Hippocampal formation (tissue), 2 donors: ENCODE results near the gene SLC39A7.
"Not testable (repeated sequence)": the region's sequence is repeated elsewhere in the genome, so short reads cannot be mapped to it uniquely, and the experiment has no call there.

Source experiments
- DNase-seq, 2 donors: peaks; one replicate each; lab custom pipeline; 2025; lab: John Stamatoyannopoulos, UW

SLC39A7 gene

GRCh38 chr6:33205191-33206026, 4.7 kb downstream of the SLC39A7 start:
- DNase-seq = no peak

GRCh38 chr6:33206027-33206863, 5.6 kb downstream of the SLC39A7 start:
- no peak for DNase-seq

DNA sequence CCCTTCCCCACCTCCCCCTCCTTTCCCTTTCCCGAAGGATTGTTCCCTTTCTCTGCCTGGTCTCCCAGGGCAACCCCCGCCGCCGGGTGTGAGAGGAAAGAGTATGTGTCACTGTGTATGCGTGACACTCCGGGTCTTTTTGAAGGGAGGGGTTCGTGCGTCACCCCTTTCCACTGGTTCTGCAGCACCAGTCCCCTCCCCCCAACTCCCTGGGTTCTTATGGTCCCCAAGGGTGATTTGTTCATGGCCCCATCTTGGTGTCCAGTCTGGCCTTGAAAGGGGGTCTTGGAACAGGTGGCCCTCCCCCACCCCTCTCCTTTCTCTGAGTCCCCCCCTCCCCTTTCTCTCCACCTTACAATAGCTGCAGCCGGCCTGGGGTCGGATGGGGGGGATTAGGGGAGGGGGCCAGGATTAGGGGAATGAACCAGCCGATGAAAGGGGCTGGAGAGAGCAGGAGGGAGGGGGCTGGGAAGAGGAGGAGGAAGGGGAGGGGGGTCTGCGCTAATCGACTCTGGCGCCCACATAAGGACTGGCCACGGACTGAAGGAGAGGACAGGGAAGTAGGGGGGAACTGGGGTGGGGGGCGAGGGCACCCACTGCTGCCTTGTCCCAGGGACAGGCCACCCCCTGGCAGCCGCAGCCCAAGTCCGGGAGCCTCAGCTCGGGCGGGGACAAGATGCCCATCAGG, 6.3 kb downstream of the SLC39A7 start:
- DNase-seq = no peak

GRCh38 chr6:33207552-33208090, 7.0 kb downstream of the SLC39A7 start:
- no peak for DNase-seq

DNA sequence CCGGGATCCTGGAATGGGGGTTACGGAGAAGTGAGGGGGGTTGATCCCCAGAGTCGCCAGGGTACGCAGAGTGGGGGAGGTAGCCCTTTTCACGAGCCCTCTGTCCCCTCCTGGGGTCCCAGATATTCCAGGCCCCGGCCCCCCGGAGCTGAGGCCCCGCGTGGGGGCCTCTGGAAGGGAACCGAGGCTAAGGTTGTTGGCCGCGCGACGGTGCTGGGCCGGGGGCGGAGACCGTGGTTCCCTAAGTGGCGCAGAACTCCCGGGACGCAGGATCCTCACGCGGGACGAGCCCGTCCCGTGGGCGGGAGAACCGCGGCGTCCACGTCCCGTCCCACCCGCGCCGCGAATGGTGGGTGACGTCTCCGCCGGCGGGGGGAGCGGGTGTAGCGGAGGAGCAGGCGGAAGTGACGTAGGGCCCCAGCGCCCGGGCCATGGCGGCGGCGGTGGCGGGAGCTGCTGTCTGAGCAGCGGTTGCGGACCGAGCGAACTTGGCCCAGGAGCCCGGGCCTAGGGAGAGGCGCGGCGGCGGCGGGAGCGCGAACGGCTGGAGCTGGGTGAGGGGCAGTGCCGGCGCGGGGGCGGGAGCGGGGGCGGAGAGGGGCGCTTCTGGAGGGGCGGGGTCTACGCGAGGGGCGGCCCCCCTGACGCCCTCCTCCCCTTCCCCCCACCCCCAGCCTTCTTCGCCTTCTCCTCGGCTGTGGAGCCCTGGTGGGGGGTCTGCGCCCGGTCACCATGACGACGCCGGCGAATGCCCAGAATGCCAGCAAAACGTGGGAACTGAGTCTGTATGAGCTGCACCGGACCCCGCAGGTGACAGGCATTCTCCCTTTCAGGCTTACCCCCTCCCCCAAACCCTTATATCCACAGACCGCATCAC, 7.7 kb downstream of the SLC39A7 start, which contains the start of gene RING1:
Gene RING1 (plus strand): TSS at position 410 of the 877 bp plus-strand sequence. CDS start 323 bp downstream, at position 733.
- DNase-seq = peak; percentile 81

GRCh38 chr6:33209856-33210255, 9.2 kb downstream of the SLC39A7 start:
- no peak for DNase-seq

GRCh38 chr6:33211136-33211535, 10.5 kb downstream of the SLC39A7 start:
- no peak for DNase-seq

GRCh38 chr6:33211666-33212422, 11.2 kb downstream of the SLC39A7 start:
- DNase-seq = no peak

GRCh38 chr6:33212857-33213165, 12.1 kb downstream of the SLC39A7 start:
- no peak for DNase-seq

GRCh38 chr6:33213166-33213988, 12.7 kb downstream of the SLC39A7 start:
- DNase-seq = no peak

- no peak for DNase-seq
Observed at GRCh38 chr6:33213989-33214335, 13.3 kb downstream of the SLC39A7 start.

DNA sequence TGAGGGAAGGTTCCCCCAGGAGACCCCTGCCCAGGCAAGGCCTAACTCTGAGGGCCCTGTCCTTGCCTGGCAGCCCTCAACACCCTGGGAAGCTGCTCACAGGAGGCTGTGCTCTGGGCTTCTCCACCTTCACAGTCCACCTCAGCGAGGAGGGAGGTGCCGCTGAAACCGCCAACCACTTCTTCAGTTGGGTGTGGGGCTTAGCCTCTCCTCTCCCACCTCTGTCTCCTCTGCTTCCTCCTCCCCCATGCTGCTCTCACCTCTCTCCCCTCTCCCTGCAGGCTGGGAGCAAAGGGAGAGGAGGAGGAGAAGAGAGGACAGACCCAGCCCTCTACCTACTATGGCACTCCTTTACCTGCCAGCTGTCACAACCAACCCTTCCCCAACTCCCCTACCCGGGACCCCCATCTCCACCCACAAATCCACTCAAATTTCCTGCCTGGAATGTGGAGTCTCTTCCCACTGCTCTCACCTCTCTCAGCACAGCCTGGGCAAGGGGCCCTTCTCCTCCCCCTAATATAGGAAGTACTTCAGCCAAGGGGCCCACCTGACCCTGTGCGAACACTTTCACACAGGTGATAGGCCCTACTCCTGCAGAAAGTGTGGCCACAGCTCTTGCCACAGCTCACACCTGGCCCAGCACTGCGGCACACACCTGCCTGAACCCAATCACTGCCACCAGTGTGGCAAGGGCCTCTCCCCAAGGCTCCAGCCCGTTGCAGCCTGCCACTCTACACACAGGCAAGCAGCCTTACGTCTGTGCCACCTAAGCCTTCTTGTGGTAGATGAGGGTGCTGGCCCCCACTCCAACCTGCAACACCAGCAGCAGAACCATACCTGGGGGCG, 14.8 kb downstream of the SLC39A7 start:
- DNase-seq = no peak

DNA sequence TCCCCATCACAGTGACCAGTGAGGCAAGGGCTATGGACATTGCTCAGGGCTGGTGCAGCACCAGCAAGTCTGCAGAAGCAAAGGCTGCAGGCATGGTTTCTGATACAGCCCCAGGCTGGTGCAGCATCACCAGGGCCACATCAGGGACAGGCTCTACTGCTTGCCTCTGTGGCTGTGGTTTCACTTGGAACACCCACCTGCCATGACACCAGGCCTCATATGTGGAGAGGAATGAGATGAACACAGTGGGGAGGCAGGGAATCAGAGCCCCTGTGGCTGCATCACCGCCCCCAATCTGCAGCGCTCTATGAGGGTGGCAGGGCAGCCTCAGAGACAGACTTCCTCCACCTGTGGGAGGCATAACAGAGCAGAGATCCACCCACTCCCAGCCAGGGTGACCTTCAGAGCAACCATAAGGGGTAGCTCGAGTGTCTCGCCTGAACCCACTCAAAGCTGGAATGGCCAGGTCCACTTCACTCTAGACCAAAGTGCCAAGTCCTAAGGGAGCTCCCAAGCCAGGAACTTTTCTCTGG, 15.5 kb downstream of the SLC39A7 start:
- no peak for DNase-seq

DNA sequence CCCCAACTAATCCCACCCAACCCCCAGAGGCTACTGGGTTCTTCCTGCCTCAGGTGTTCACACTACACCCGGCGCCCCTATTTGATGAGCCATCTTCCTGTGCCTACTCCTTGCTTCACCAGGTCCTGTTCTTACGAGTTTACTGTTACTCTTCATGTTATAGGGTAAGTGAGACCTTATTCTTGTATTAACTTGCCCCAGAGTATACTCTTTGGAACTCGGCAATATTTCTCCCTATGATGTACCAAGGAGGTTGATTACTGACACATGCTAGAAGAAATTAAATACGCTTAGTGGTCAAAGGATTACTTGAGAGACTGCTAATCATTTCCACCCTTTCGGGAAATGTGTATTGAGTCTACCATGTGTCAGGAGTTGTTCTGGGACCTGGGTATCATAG, 16.6 kb downstream of the SLC39A7 start:
- no peak for DNase-seq

DNA sequence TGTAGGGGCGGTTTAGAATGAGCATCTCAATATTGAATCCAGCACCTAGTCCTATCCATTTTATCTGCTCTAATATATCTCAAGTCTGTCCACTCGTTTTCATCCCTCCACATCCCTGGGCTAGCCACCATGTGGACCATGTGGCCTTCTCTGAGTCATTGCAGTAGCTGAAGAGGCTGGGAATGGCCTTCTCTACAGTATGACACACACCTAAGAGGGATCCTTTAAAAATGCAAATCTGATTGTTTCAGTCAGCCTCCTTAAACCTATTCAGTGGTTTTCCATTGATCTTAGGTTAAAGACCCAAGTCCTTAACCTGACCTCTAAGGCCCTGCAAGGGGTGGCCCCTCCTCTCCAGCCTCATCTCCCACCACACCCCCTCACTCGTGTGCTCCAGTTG, 17.0 kb downstream of the SLC39A7 start:
- DNase-seq = no peak

GRCh38 chr6:33226503-33227120, 25.9 kb downstream of the SLC39A7 start:
- not testable (repeated sequence) for DNase-seq

DNA sequence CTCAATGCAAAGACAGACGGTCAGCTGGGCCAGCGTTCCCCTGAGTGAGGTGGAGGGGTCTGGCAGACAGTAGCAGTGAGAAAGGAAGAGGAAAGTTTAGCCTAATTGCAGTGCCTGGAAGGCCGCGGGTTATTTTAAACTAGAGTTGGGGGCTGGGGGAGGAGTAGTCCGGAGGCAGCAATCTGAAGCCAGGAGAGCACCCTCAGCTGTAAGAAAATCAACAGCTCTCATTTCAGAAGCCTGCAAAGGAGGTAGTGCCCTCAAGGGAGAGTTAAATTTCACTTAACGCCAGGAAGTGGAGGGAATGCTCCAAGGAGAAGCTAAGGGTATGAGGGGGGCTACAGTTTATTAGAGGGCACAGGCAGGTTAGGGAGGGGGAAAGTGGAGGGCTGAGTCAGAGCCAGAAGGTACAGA, 34.6 kb downstream of the SLC39A7 start:
- no peak for DNase-seq

- DNase-seq = no peak
Observed at GRCh38 chr6:33236328-33236727, 35.7 kb downstream of the SLC39A7 start.
